ENCODE data around the gene DIMT1.

DIMT1 gene

GRCh38 chr5:62369039-62369438 is 34.7 kb downstream of the DIMT1 start:
- no peak for DNase-seq

GRCh38 chr5:62362701-62363100 is 41.0 kb downstream of the DIMT1 start:
- no peak for DNase-seq

- DNase-seq: peak; percentile 70
Measured at GRCh38 chr5:62354028-62354874, 49.5 kb downstream of the DIMT1 start.

GRCh38 chr5:62348723-62349481 is 54.8 kb downstream of the DIMT1 start:
- no peak for DNase-seq

- DNase-seq: no peak
Measured at GRCh38 chr5:62347928-62348327, 55.8 kb downstream of the DIMT1 start.

DNA sequence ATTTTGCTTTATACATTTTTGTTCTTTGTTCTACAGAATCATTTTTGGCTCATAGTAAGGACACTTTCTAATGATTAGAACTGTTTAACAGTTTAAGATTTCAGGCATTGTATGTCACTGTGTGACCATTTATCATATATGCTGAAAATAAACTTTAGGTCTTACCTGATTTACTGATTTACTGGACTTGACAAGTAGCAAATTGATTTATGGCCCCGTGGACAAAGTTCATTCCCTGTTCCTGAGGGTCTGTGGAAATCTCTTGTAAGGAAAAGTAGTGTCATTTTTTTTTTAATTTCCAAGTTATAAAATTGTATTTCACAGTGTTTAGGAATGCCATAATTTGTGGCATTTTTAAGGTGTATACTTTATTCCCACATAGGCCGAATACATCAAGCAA is 57.0 kb downstream of the DIMT1 start:
- DNase-seq: no peak

- no peak for DNase-seq
Measured at GRCh38 chr5:62343428-62343827, 60.3 kb downstream of the DIMT1 start.

GRCh38 chr5:62342476-62342837 is 61.2 kb downstream of the DIMT1 start:
- no peak for DNase-seq

- DNase-seq: peak; percentile 16
Measured at GRCh38 chr5:62341783-62342475, 61.8 kb downstream of the DIMT1 start.

DNA sequence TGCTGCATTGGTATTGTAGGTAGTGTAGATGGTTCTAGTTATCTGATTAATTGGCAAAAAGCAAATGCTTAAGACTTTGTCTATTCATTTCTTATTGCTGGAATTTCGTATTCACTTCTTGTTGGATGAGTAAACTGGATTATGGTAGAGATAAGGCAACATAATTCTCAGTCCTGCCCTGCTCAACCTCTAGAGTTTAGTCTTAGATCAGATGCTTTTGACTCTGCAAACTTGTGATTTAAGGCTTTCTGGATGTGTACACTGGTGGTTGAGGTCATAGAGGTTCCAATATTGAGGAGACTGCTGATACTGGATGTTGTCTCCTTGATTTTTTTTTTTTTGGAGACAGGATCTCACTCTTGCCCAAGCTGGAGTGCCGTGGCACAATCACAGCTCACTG is 62.7 kb downstream of the DIMT1 start:
- no peak for DNase-seq

DNA sequence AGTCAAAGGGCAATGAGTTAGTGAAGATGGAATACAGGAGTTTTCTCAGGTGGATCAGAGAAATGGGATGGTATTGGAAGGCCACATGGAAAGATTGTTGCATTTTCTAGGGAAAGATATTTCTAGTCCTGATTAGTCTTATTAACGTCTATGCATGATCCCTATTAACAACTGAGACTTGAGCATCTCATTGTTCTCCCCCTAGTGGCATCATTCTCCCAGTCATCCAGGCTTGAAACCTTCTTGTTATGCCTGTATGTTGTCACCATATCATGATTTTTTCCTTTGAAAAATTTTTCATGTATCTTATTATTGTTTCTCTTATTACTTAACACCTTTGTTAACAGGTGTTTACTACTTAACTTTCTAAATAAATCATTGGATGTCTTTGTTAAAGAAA is 63.3 kb downstream of the DIMT1 start:
- DNase-seq: no peak
